GM12892 (cell line): ENCODE results near the gene CMKLR1.

ENCODE experiments used
- POLR2A ChIP-seq: IDR thresholded peaks from 2 replicates; pipeline ENCODE4 v1.6.1; 2011; ENCODE audit warnings: low read depth, low read length, control low read depth
- POLR2AphosphoS5 ChIP-seq: IDR thresholded peaks from 2 replicates; pipeline ENCODE4 v1.6.1; 2011; ENCODE audit warnings: low read depth, low read length, control low read depth
- TAF1 ChIP-seq: IDR thresholded peaks from 2 replicates; pipeline ENCODE4 v1.6.1; 2011; ENCODE audit warnings: low read depth, mild to moderate bottlenecking, control low read depth, low read length, borderline replicate concordance

- no peak for TF ChIP-seq TAF1
- TF ChIP-seq POLR2A = no peak
- TF ChIP-seq POLR2AphosphoS5 = no peak
Observed at GRCh38 chr12:108273217-108273616, 65.9 kb downstream of the CMKLR1 start.
